B cell (primary cell): ENCODE measurements around the gene UBE2Q2.

Experiments used
- EZH2 ChIP-seq: IDR thresholded peaks from 2 replicates; pipeline ENCODE4 v1.6.1; 2012; ENCODE audit warnings: borderline replicate concordance, low read depth, mild to moderate bottlenecking, moderate library complexity, low read length; ENCODE audit not compliant: insufficient read depth, poor library complexity, severe bottlenecking
- TF ChIP-seq, protein P1 (sequence below): fragments of 200-600 bp; IDR thresholded peaks from one replicate; pipeline ENCODE4 v1.8.0; 2022; ENCODE audit warnings: antibody characterized with exemption, mild to moderate bottlenecking

DNA sequence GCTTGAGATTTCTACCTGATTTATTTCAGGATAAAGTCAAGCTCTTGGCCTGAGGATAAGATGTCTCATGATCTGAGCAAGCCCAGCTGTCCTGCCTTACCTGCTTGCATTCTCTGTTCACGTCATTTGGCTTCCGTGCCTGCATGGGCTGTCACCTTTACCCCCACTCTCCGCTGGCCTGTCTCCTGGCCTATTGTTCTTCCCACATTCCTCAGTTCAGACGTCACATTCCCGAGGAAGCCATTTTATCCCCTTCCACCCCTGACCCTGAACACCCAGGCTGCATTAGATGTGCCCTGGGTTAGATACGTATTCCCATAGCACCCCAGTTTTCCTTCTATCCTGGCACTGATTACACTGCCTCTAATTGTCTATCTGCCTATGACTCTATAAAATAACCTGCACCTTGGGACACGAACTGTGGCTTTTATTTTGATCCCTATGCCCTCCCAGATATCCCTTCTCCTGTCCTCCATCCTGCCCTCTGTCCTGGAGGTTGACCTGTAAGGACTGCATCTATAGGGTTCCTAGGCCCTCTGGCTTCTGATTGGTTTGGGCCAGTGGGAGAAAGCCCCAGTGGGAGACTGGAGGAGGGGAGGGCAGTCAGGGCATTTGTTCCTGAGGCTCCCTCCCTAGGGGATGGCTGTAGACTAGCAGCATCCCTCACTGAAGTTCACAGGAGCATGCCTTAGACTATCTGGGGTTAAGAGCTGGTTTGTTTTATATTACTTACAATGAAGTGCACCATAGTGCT is 19.2 kb upstream of the UBE2Q2 start:
- TF ChIP-seq, protein P1, sequence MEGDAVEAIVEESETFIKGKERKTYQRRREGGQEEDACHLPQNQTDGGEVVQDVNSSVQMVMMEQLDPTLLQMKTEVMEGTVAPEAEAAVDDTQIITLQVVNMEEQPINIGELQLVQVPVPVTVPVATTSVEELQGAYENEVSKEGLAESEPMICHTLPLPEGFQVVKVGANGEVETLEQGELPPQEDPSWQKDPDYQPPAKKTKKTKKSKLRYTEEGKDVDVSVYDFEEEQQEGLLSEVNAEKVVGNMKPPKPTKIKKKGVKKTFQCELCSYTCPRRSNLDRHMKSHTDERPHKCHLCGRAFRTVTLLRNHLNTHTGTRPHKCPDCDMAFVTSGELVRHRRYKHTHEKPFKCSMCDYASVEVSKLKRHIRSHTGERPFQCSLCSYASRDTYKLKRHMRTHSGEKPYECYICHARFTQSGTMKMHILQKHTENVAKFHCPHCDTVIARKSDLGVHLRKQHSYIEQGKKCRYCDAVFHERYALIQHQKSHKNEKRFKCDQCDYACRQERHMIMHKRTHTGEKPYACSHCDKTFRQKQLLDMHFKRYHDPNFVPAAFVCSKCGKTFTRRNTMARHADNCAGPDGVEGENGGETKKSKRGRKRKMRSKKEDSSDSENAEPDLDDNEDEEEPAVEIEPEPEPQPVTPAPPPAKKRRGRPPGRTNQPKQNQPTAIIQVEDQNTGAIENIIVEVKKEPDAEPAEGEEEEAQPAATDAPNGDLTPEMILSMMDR: no peak
- TF ChIP-seq EZH2: no peak
